ENCODE measurements around the gene MPI. TPM values are rescaled to one million over a fixed set of nuclear protein-coding genes. Genes with fewer than 3 reads are reported as not detected.

The MPI gene
- total RNA-seq, 1 donor from 2014 or later: 43.8 TPM

DNA sequence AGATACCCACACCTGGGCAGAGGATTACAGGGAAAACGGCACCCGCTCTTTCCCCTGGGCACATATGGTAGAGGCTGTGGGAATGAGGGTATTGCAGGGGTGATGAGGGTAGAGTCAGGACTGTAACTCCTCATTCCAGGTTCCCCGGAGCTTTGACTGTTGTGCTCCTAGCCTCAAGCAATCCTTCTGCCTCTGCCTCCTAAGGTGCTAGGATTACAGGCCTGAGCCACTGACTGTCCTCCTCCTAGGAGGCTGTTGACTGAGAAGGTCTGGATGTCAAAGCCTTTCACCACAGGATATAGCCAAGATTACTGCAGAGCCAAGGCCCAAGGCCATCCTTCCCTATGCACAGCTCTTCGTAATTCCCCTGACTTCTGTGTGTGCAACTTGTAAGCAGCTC is 1.1 kb upstream of the MPI start:
- peaks cover 22% of the 10 kb centered on the region for H3K4me1 Mint-ChIP-seq
- H3K27me3 Mint-ChIP-seq (ENCODE audit: low read depth): no peaks in the 10 kb centered on the region
- H3K36me3 Mint-ChIP-seq (ENCODE audit: low read depth): peaks cover 4% of the 10 kb centered on the region
- peak overlapping the region; percentile 90 for H3K4me3 Mint-ChIP-seq
- no peak overlapping the region for H3K27ac Mint-ChIP-seq (ENCODE audit: unreplicated experiment)
- DNase-seq (ENCODE audit: low read depth, low spot score): no peak
- TF ChIP-seq, protein P1, sequence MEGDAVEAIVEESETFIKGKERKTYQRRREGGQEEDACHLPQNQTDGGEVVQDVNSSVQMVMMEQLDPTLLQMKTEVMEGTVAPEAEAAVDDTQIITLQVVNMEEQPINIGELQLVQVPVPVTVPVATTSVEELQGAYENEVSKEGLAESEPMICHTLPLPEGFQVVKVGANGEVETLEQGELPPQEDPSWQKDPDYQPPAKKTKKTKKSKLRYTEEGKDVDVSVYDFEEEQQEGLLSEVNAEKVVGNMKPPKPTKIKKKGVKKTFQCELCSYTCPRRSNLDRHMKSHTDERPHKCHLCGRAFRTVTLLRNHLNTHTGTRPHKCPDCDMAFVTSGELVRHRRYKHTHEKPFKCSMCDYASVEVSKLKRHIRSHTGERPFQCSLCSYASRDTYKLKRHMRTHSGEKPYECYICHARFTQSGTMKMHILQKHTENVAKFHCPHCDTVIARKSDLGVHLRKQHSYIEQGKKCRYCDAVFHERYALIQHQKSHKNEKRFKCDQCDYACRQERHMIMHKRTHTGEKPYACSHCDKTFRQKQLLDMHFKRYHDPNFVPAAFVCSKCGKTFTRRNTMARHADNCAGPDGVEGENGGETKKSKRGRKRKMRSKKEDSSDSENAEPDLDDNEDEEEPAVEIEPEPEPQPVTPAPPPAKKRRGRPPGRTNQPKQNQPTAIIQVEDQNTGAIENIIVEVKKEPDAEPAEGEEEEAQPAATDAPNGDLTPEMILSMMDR (conservative IDR thresholded peaks at IDR 0.05): no peak
- no peaks in the 10 kb centered on the region for H3K9me3 Mint-ChIP-seq

DNA sequence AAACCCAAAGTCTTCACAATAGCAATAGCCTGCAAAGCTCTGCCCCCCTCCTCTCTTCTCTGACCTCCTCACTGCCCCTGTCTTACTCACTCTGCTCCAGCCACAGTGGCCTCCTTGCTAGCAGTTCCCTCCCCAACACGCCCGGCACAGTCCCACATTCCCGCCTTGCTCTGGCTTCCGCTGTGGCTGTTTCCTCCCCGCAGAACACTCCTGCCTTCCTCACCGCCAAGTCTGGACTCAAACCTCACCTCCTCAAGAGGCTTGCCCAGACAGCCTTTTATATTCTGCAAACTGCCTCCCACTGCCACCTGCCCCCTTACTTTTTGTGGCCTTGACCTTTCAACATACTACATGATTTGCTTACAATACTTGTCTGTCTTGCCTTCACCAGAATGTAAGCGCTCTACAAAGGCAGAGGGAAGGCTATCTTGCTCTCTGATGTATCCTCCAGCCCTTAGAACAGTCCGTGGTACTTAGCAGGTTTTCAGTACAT is 406 bp upstream of the MPI start:
- Mint-ChIP-seq H3K36me3 (ENCODE audit: low read depth) (peaks cover 4% of the 10 kb centered on the region), H3K27ac (ENCODE audit: unreplicated experiment) (peak overlapping the region; percentile 85), H3K9me3 (no peaks in the 10 kb centered on the region), H3K4me3 (peak overlapping the region; percentile 90), H3K4me1 (peaks cover 22% of the 10 kb centered on the region), H3K27me3 (ENCODE audit: low read depth) (no peaks in the 10 kb centered on the region)
- peak; percentile 29 for DNase-seq (ENCODE audit: low read depth, low spot score)
- TF ChIP-seq, protein P1 (conservative IDR thresholded peaks at IDR 0.05): no peak

DNA sequence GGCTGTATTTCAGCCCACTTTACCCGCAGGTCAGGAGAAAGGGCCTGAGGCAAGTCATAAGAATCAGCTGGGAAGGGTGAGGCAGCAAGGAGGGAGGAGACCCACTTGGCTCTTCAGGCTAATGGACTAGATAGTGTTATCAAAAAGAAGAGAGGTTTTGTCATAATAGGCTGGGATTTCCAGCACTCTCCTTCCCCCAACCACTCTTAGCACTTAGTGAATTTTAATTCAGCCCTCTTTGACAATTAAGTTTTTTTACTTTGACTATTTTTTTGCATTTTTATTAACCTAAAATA is 771 bp downstream of the MPI start:
- no peaks in the 10 kb centered on the region for H3K27me3 Mint-ChIP-seq (ENCODE audit: low read depth)
- DNase-seq (ENCODE audit: low read depth, low spot score): no peak
- TF ChIP-seq, protein P1 (conservative IDR thresholded peaks at IDR 0.05): no peak
- peaks cover 22% of the 10 kb centered on the region for H3K4me1 Mint-ChIP-seq
- peak overlapping the region; percentile 85 for H3K27ac Mint-ChIP-seq (ENCODE audit: unreplicated experiment)
- H3K36me3 Mint-ChIP-seq (ENCODE audit: low read depth): peaks cover 4% of the 10 kb centered on the region
- no peaks in the 10 kb centered on the region for H3K9me3 Mint-ChIP-seq
- H3K4me3 Mint-ChIP-seq: peak overlapping the region; percentile 90

DNA sequence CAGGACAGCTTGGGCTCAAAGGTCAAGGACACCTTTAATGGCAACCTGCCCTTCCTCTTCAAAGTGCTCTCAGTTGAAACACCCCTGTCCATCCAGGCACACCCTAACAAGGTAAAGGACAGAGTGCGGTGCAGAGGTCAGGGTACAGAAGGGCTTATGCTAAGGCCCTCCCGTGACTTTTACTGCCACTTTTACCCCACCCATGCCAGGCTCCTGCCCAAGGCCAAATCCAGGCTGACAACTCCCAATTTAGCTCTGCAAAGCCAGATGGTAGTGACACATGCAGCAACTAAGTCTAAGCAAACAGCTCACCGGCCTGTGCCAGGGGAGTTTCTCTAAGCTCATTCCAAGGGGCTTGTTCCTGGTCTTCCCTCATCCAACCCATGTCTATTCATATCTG is 1.6 kb downstream of the MPI start:
- no peaks in the 10 kb centered on the region for H3K9me3 Mint-ChIP-seq
- DNase-seq (ENCODE audit: low read depth, low spot score): no peak
- peaks cover 22% of the 10 kb centered on the region for H3K4me1 Mint-ChIP-seq
- no peaks in the 10 kb centered on the region for H3K27me3 Mint-ChIP-seq (ENCODE audit: low read depth)
- H3K4me3 Mint-ChIP-seq: peak overlapping the region; percentile 90
- no peak overlapping the region for H3K27ac Mint-ChIP-seq (ENCODE audit: unreplicated experiment)
- peaks cover 4% of the 10 kb centered on the region for H3K36me3 Mint-ChIP-seq (ENCODE audit: low read depth)
- TF ChIP-seq, protein P1 (conservative IDR thresholded peaks at IDR 0.05): no peak

DNA sequence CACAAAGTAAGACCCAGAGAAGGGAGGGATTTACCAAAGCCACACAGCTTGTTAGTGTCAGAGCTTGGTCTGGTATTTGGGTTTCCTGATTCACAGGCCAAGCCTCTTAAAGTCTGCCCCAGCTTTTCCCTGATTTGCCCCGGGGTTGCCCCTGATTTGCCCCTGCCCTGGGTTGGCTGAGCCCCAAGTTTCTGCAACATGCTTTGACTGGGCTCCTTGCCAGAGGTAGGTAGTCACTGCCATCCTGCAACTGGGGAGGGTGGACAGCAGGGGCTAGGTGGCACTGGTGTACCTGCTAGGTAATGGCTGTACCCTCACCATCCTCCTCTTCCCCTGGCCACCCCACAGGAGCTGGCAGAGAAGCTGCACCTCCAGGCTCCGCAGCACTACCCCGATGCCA is 2.5 kb downstream of the MPI start:
- Mint-ChIP-seq H3K27me3 (ENCODE audit: low read depth) (no peaks in the 10 kb centered on the region), H3K4me3 (peak overlapping the region; percentile 90), H3K4me1 (peaks cover 22% of the 10 kb centered on the region), H3K27ac (ENCODE audit: unreplicated experiment) (no peak overlapping the region), H3K36me3 (ENCODE audit: low read depth) (peaks cover 4% of the 10 kb centered on the region), H3K9me3 (no peaks in the 10 kb centered on the region)
- TF ChIP-seq, protein P1 (conservative IDR thresholded peaks at IDR 0.05): no peak
- DNase-seq (ENCODE audit: low read depth, low spot score): no peak

DNA sequence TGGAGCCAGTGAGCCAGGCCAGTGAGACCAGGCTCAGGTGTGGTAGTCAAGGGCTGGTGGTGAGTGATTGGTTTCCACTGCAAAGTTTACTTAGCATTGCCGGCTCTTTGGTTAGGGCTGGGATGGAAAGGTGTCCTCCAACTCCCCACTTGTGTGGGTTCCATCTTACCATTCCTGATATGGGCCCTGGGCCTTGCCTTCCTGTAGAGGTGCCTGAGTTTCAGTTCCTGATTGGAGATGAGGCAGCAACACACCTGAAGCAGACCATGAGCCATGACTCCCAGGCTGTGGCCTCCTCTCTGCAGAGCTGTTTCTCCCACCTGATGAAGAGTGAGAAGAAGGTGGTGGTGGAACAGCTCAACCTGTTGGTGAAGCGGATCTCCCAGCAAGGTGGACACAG is 3.1 kb downstream of the MPI start:
- H3K27me3 Mint-ChIP-seq (ENCODE audit: low read depth): no peaks in the 10 kb centered on the region
- no peak overlapping the region for H3K27ac Mint-ChIP-seq (ENCODE audit: unreplicated experiment)
- DNase-seq (ENCODE audit: low read depth, low spot score): no peak
- H3K9me3 Mint-ChIP-seq: no peaks in the 10 kb centered on the region
- TF ChIP-seq, protein P1 (conservative IDR thresholded peaks at IDR 0.05): no peak
- H3K4me3 Mint-ChIP-seq: peak overlapping the region; percentile 80
- H3K36me3 Mint-ChIP-seq (ENCODE audit: low read depth): peaks cover 4% of the 10 kb centered on the region
- H3K4me1 Mint-ChIP-seq: peaks cover 22% of the 10 kb centered on the region
